Ishikawa (cell line): Measurements from ENCODE around the gene ZNF839.

Experiments used
- EGR1 ChIP-seq: IDR thresholded peaks from 2 replicates; pipeline ENCODE4 v1.6.1; 2012
- EP300 ChIP-seq: IDR thresholded peaks from 2 replicates; pipeline ENCODE4 v1.6.1; 2012; ENCODE audit warnings: borderline replicate concordance
- MAX ChIP-seq: IDR thresholded peaks from 2 replicates; pipeline ENCODE4 v1.6.1; 2012
- TAF1 ChIP-seq: IDR thresholded peaks from 2 replicates; pipeline ENCODE4 v1.6.1; 2012; ENCODE audit warnings: low read depth, mild to moderate bottlenecking
- USF1 ChIP-seq: IDR thresholded peaks from 2 replicates; pipeline ENCODE4 v1.6.1; 2012

The ZNF839 gene

GRCh38 chr14:102390064-102390855, 70.7 kb downstream of the ZNF839 start:
- TF ChIP-seq USF1 (no peak), MAX (no peak), EP300 (no peak), TAF1 (no peak), EGR1 (no peak)
